Neural progenitor cell (in vitro differentiated cells): ENCODE data around the gene NOM1.

Source experiments
- EZH2 ChIP-seq: fragments of 200-600 bp; sonication (generic); IDR thresholded peaks from 2 replicates; pipeline ENCODE4 v1.6.1; 2017; ENCODE audit warnings: antibody characterized with exemption, mild to moderate bottlenecking, moderate library complexity
- TF ChIP-seq, protein P1 (sequence below): fragments of 200-600 bp; sonication (generic); IDR thresholded peaks from 2 replicates; pipeline ENCODE4 v1.5.1; 2017; ENCODE audit warnings: antibody characterized with exemption, mild to moderate bottlenecking

DNA sequence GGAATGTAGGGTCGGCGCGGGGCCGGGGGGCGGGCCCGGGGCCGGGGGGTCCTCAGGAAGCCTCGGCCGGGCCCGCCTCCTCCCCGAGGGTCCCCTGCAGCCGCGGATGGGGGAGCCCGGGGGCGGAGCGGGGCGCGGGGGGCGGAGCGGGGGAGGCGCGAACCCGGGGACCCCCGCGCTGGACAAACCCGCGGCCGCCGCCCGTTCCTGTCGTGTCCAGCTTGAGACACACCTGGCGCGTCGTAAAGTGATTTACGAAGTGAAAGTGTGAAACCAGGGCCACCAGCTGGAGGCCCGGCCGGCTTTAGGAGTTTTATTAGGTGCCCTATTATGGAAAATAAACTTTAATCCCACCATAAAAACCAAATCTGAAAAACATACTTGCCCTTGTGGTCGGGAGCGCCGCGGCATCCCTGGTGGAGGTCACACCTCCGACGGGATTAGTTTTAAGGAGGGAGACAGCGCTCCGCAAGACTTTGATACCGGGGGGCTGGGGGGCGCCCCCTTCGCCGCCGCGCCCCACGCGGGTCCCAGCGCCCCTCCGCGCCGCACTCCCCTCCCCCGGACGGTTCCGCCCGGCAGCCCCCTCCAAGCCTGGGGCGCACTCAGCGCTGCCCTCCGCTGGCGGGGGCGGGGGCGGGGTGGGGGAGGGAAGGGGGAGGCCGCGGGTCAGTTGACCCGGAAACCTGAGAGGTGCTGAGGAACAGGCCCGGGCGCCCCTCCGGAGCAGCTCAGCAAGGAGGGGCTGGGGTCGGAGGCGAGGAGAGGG is 50.6 kb downstream of the NOM1 start:
- TF ChIP-seq, protein P1, sequence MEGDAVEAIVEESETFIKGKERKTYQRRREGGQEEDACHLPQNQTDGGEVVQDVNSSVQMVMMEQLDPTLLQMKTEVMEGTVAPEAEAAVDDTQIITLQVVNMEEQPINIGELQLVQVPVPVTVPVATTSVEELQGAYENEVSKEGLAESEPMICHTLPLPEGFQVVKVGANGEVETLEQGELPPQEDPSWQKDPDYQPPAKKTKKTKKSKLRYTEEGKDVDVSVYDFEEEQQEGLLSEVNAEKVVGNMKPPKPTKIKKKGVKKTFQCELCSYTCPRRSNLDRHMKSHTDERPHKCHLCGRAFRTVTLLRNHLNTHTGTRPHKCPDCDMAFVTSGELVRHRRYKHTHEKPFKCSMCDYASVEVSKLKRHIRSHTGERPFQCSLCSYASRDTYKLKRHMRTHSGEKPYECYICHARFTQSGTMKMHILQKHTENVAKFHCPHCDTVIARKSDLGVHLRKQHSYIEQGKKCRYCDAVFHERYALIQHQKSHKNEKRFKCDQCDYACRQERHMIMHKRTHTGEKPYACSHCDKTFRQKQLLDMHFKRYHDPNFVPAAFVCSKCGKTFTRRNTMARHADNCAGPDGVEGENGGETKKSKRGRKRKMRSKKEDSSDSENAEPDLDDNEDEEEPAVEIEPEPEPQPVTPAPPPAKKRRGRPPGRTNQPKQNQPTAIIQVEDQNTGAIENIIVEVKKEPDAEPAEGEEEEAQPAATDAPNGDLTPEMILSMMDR: no peak
- peak; percentile 76 for TF ChIP-seq EZH2
